Measurements from ENCODE around the gene TTLL11. TPM values are rescaled to one million over a fixed set of nuclear protein-coding genes. Genes with fewer than 3 reads are reported as not detected.

Gene TTLL11
- total and polyA plus RNA-seq, 4 donors, result 1.4 to 4.5 (median 3.6) TPM

DNA sequence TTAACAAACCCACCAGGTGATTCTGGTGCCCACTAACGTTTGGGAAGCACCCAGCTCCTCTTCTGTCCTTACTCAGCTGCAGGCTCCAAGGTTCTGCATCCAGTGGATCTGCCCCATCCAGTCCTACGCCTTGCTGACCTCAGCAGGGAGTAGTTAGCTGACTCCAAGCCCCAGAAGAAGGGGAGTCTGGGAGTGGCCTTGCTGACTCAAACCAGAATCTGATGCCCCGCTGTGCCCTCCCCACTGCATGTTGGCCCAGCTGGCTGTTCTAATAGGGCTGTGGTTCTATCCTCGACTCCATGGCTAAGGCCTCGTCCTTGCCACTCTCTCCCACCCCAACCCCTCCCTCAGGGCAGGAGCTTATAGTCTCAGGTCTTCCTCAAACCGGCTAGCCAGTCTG is 136.3 kb downstream of the TTLL11 start (continued):
- TF ChIP-seq EGR1 (IDR thresholded peaks at IDR 0.05; ENCODE audit: low read depth in 2 of 2) (no peak), NR2F2 (IDR thresholded peaks at IDR 0.05) (no peak), FOXA2 (IDR thresholded peaks at IDR 0.05) (no peak), FOXA1 (IDR thresholded peaks at IDR 0.05) (no peak), MAX (IDR thresholded peaks at IDR 0.05) (no peak), GABPA (IDR thresholded peaks at IDR 0.05 in 1 of 2, conservative IDR thresholded peaks at IDR 0.05 in 1 of 2) (no peak), YY1 (IDR thresholded peaks at IDR 0.05) (no peak)
- TF ChIP-seq, protein P1, sequence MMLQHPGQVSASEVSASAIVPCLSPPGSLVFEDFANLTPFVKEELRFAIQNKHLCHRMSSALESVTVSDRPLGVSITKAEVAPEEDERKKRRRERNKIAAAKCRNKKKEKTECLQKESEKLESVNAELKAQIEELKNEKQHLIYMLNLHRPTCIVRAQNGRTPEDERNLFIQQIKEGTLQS (IDR thresholded peaks at IDR 0.05), result no peak

DNA sequence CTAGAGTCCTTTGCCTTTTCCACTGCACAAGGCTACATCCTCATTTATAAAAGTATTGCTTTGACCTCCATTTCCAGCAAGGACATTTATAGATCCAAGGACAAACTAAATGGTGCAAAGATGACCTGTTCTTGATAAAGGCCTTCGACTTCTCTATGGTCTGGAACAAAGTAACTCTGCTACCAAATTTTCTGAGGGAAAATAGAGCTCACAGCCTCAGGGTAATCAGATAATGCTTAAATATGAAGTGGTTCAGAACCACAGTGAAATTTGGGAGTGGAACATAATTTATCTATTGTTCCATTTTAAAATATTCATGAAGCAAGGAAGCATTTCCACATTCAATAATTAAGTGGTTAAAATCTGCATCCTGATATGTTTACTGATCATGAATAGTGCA is 137.5 kb downstream of the TTLL11 start:
- Histone ChIP-seq H3K9me3 (ENCODE audit: control insufficient read depth in 4 of 4, low read length in 3 of 4) (no peaks in the 10 kb centered on the region), H3K9ac (ENCODE audit: low read depth in 1 of 2, low read length in 2 of 2) (no peak overlapping the region), H3K4me1 (ENCODE audit: control insufficient read depth in 4 of 4, insufficient read depth in 4 of 4, low read length in 3 of 4) (no peaks in the 10 kb centered on the region), H3K36me3 (ENCODE audit: control insufficient read depth in 4 of 4, insufficient read depth in 3 of 4, low read depth in 1 of 4, low read length in 3 of 4) (no peaks in the 10 kb centered on the region), H3K27me3 (ENCODE audit: control insufficient read depth in 4 of 4, insufficient read depth in 4 of 4, low read length in 3 of 4) (no peaks in the 10 kb centered on the region), H3K4me3 (ENCODE audit: low read depth in 1 of 3, low read length in 3 of 3) (no peak overlapping the region), H3K27ac (ENCODE audit: low read depth in 1 of 2, low read length in 2 of 2) (no peak overlapping the region)
- TF ChIP-seq REST (IDR thresholded peaks at IDR 0.05), result no peak
- WGBS, result 86% methylated on average over 1 of the region's 1 CpG
- no peak for DNase-seq (ENCODE audit: low spot score)

DNA sequence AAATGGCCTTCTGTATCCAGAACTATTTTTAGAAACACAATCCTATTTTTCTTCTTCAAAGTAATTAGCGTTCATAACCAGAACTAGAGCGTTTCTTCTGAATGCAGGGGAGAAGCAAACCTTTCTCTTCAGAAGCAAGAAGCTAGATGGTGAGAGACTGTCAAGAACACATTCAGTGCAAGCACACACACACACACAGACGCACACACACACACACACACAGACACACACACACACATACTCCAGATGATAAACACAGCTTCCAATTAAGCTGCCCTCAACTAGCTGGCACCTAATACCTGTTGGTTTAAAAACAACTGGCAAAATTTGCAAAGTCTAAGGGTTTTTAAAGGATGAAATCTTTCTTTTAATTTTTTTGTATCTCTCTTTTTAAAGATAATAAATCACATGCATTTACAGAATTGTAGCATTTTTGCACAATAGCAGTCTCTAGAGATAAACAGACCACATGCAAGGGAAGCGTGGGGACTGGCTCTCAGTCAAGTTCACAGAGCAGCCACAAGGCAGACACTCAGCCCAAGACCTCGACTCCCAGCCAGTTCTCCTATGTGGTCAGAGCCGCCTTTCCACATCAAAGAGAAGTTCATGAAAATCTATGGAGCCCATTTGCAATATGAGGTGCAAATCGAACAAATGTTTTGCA is 138.5 kb downstream of the TTLL11 start:
- no peak overlapping the region for H3K9ac ChIP-seq (ENCODE audit: low read depth in 1 of 2, low read length in 2 of 2)
- H3K36me3 ChIP-seq (ENCODE audit: control insufficient read depth in 4 of 4, insufficient read depth in 3 of 4, low read depth in 1 of 4, low read length in 3 of 4), result no peaks in the 10 kb centered on the region
- H3K4me1 ChIP-seq (ENCODE audit: control insufficient read depth in 4 of 4, insufficient read depth in 4 of 4, low read length in 3 of 4), result no peaks in the 10 kb centered on the region
- no peak for DNase-seq (ENCODE audit: low spot score)
- H3K9me3 ChIP-seq (ENCODE audit: control insufficient read depth in 4 of 4, low read length in 3 of 4), result no peaks in the 10 kb centered on the region
- no peak for TF ChIP-seq HNF4G (IDR thresholded peaks at IDR 0.05)
- no peak for TF ChIP-seq FOXA2 (IDR thresholded peaks at IDR 0.05)
- no peak for TF ChIP-seq RAD21 (IDR thresholded peaks at IDR 0.05)
- no peak overlapping the region for H3K4me3 ChIP-seq (ENCODE audit: low read depth in 1 of 3, low read length in 3 of 3)
- no peak overlapping the region for H3K27ac ChIP-seq (ENCODE audit: low read depth in 1 of 2, low read length in 2 of 2)
- no peaks in the 10 kb centered on the region for H3K27me3 ChIP-seq (ENCODE audit: control insufficient read depth in 4 of 4, insufficient read depth in 4 of 4, low read length in 3 of 4)
- 73% methylated on average over 7 of the region's 7 CpGs for WGBS

- Histone ChIP-seq H3K36me3 (ENCODE audit: control insufficient read depth in 4 of 4, insufficient read depth in 3 of 4, low read depth in 1 of 4, low read length in 3 of 4) (no peaks in the 10 kb centered on the region), H3K9me3 (ENCODE audit: control insufficient read depth in 4 of 4, low read length in 3 of 4) (no peaks in the 10 kb centered on the region), H3K27me3 (ENCODE audit: control insufficient read depth in 4 of 4, insufficient read depth in 4 of 4, low read length in 3 of 4) (no peaks in the 10 kb centered on the region), H3K27ac (ENCODE audit: low read depth in 1 of 2, low read length in 2 of 2) (no peak overlapping the region), H3K4me1 (ENCODE audit: control insufficient read depth in 4 of 4, insufficient read depth in 4 of 4, low read length in 3 of 4) (no peaks in the 10 kb centered on the region), H3K4me3 (ENCODE audit: low read depth in 1 of 3, low read length in 3 of 3) (no peak overlapping the region), H3K9ac (ENCODE audit: low read depth in 1 of 2, low read length in 2 of 2) (no peak overlapping the region)
- no peak for TF ChIP-seq JUND (IDR thresholded peaks at IDR 0.05)
- TF ChIP-seq FOXA2 (IDR thresholded peaks at IDR 0.05), result no peak
- no peak for TF ChIP-seq GABPA (IDR thresholded peaks at IDR 0.05 in 1 of 2, conservative IDR thresholded peaks at IDR 0.05 in 1 of 2)
- no peak for TF ChIP-seq TAF1 (conservative IDR thresholded peaks at IDR 0.05)
- TF ChIP-seq, protein P1 (IDR thresholded peaks at IDR 0.05), result no peak
- no peak for TF ChIP-seq EGR1 (IDR thresholded peaks at IDR 0.05; ENCODE audit: low read depth in 2 of 2)
- DNase-seq (ENCODE audit: low spot score), result no peak
- 83% methylated on average over 3 of the region's 3 CpGs for WGBS
Observed at GRCh38 chr9:121952611-121953010, 140.5 kb downstream of the TTLL11 start.
